Kidney (tissue), 14 donors: Measurements from ENCODE around the gene KIAA0513. TPM values are rescaled to one million over a fixed set of nuclear protein-coding genes. Genes with fewer than 3 reads are reported as not detected.

ENCODE experiments used
- DNase-seq, 5 donors: peaks; one replicate each; pipeline ENCODE4 v3.0.0-alpha.2; 2013 to 2020
- FAIRE-seq: peaks from 2 replicates; lab custom pipeline; 2012; peaks lifted over from hg19 to GRCh38; lab: Jason Lieb, UNC
- H3K27ac ChIP-seq, 2 donors: one replicate each; pipeline ENCODE4 v1.7.0; 2013; ENCODE audit warnings: low read depth in 2 of 2, low read length in 2 of 2, inconsistent platforms in 1 of 2
- H3K27me3 ChIP-seq: one replicate; pipeline ENCODE4 v1.7.1; 2013; ENCODE audit warnings: low read length, inconsistent platforms; ENCODE audit not compliant: control insufficient read depth, insufficient read depth
- H3K36me3 ChIP-seq, 3 donors: one replicate each; pipeline versions ENCODE4 v1.7.0 to v1.7.1; 2013; ENCODE audit warnings: low read length in 3 of 3, control low read depth in 1 of 3, inconsistent platforms in 1 of 3; ENCODE audit not compliant: insufficient read depth in 3 of 3, control insufficient read depth in 2 of 3
- H3K4me1 ChIP-seq, 3 donors: one replicate each; pipeline versions ENCODE4 v1.7.0 to v1.7.1; 2013; ENCODE audit warnings: low read length in 3 of 3, inconsistent platforms in 1 of 3, low read depth in 1 of 3; ENCODE audit not compliant: control insufficient read depth in 2 of 3, insufficient read depth in 2 of 3
- H3K4me3 ChIP-seq, 3 donors: one replicate each; pipeline versions ENCODE4 v1.7.0 to v1.8.1; 2013; ENCODE audit warnings: low read length in 3 of 3, control low read depth in 1 of 3, inconsistent platforms in 1 of 3
- H3K9ac ChIP-seq, 3 donors: one replicate each; pipeline versions ENCODE4 v1.7.0 to v1.7.1; 2013; ENCODE audit warnings: low read length in 3 of 3, control low read depth in 1 of 3, inconsistent platforms in 1 of 3
- H3K9me3 ChIP-seq, 3 donors: one replicate each; pipeline versions ENCODE4 v1.7.0 to v1.7.1; 2013; ENCODE audit warnings: low read length in 3 of 3, control low read depth in 1 of 3, inconsistent platforms in 1 of 3; ENCODE audit not compliant: control insufficient read depth in 2 of 3, insufficient read depth in 1 of 3
- CTCF ChIP-seq: IDR thresholded peaks from 3 replicates; pipeline ENCODE4 v1.5.1; 2012; ENCODE audit warnings: mild to moderate bottlenecking, moderate library complexity, borderline replicate concordance; ENCODE audit not compliant: insufficient read depth; ENCODE audit errors: extremely low read depth
- intact Hi-C: fragments of 100-400 bp; cut with DNase I; formaldehyde crosslinking; loops from one replicate; pipeline ENCODE4 v1.11.1; 2022
- polyA plus RNA-seq: library from polyadenylated mRNA; stranded (reverse); fragments of 350-450 nt; fragmentation: Illumina TruSeq; extraction: RNeasy Lipid Tissue Mini Kit (QIAGEN cat#74804); gene quantifications from one replicate; pipeline ENCODE4 v1.2.3, GENCODE V29; 2014; ENCODE audit warnings: low read depth, low replicate concordance; ENCODE audit not compliant: insufficient read depth
- total RNA-seq: library from RNA; stranded (reverse); fragmentation: NEBNext Ultra II Directional; extraction: Animal tissue kit (Norgen Biotek cat#: 25700); gene quantifications from one replicate; pipeline ENCODE4 v1.2.1, GENCODE V29; 2021
- donor health status: control.
- donor health status: control.
- donor health status: control.
- donor health status: control.
- donor health status: control.
- donor health status: DM: yes; HTN: yes; CAD: no.
- donor health status: Normal renal cell carcinoma (clear cell type).

The KIAA0513 gene
- total and polyA plus RNA-seq, 2 donors from 2014 or later = 2.6 to 19.2 TPM

GRCh38 chr16:85034591-85035433 lies 7.2 kb downstream of the KIAA0513 start:
- Histone ChIP-seq H3K36me3 (no peaks in the 10 kb centered on the region), H3K9ac (no peak overlapping the region), H3K27ac (no peak overlapping the region), H3K27me3 (no peaks in the 10 kb centered on the region), H3K4me3 (no peak overlapping the region), H3K9me3 (no peaks in the 10 kb centered on the region), H3K4me1 (no peaks in the 10 kb centered on the region)
- intact Hi-C loops = no loop called here
- TF ChIP-seq CTCF = no peak
- no peak for DNase-seq
- FAIRE-seq = no peak

DNA sequence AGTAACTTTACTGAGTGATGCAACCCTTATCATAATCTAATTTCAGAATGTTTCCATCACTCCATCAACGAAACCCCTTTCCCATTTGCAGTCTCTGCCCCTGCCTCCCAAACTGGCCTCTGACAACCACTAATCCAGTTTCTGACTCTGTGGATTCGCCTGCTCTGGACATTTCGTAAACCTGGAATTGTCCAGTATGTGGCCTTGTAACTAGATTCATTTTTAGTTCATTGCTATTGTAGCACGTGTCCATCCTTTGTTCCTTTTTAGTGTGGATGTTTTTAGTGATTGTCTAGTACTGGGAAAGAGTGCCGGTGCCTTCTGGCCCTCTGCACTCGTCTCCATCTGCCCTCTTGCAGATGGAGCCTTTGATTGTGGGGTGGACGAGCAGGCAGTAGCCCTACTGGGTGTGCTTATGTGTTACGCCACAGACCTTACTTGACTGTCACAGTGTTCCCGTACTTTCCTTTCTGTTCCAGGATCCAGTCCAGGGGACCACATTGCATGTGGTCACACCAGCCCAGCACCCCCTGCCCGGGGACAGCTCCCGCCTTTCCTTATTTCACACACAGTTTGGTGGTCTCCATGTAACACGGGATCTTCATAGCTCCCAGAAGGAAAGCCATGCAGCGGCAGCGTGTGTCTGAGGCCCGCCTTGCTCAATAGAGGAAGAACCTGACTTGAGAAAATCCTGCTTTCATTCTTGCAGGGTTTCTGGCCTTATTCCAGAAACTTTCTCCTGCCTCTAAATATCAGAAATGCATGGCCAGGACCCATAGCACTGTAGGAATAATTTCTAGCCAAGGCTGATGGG lies 8.8 kb downstream of the KIAA0513 start:
- Histone ChIP-seq H3K36me3 (no peaks in the 10 kb centered on the region), H3K4me1 (no peaks in the 10 kb centered on the region), H3K4me3 (no peak overlapping the region), H3K27ac (no peak overlapping the region), H3K9ac (no peak overlapping the region), H3K27me3 (no peaks in the 10 kb centered on the region), H3K9me3 (no peaks in the 10 kb centered on the region)
- no peak for DNase-seq
- FAIRE-seq = no peak
- no peak for TF ChIP-seq CTCF
- intact Hi-C loops = no loop called here

- H3K27ac ChIP-seq = no peak overlapping the region
- H3K27me3 ChIP-seq = no peaks in the 10 kb centered on the region
- no peak for FAIRE-seq
- H3K9me3 ChIP-seq = no peaks in the 10 kb centered on the region
- H3K4me3 ChIP-seq = no peak overlapping the region
- DNase-seq = no peak
- no peaks in the 10 kb centered on the region for H3K4me1 ChIP-seq
- H3K9ac ChIP-seq = no peak overlapping the region
- no peaks in the 10 kb centered on the region for H3K36me3 ChIP-seq
- no peak for TF ChIP-seq CTCF
- intact Hi-C loops = no loop called here
Observed at GRCh38 chr16:85037050-85037410, 9.4 kb downstream of the KIAA0513 start.
